Measurements from ENCODE around the gene GRPEL1. TPM values are rescaled to one million over a fixed set of nuclear protein-coding genes. Genes with fewer than 3 reads are reported as not detected.

Gene GRPEL1
- total RNA-seq, 2 experiments from 2014 or later: 27.4 to 43.7 TPM

GRCh38 chr4:7052313-7052712, 15.6 kb downstream of the GRPEL1 start:
- BruUV-seq (replicated peaks): no TSS peak
- Histone ChIP-seq H3K36me3 (ENCODE audit: insufficient read depth, low read length) (peaks cover 29% of the 10 kb centered on the region; the same call in 1 of the 2 replicates), H3K4me3 (ENCODE audit: low read depth, low read length, poor library complexity, severe bottlenecking) (no peak overlapping the region), H3K27ac (ENCODE audit: low read depth, low read length, poor library complexity, severe bottlenecking) (no peak overlapping the region), H3K9me2 (ENCODE audit: insufficient read depth, low read length) (no peaks in the 10 kb centered on the region), H3K9me3 (ENCODE audit: low read length) (no peaks in the 10 kb centered on the region), H2AFZ (ENCODE audit: low read length) (no peak overlapping the region), H3K4me2 (ENCODE audit: low read length) (no peak overlapping the region), H3K4me1 (ENCODE audit: insufficient read depth, low read length, poor library complexity, severe bottlenecking) (no peaks in the 10 kb centered on the region), H4K20me1 (ENCODE audit: insufficient read depth, low read length) (no peaks in the 10 kb centered on the region), H3K79me2 (ENCODE audit: insufficient read depth, low read depth, low read length) (no peaks in the 10 kb centered on the region; the same call in 1 of the 2 replicates)
- ChIA-PET POLR2A (no interaction called here), CTCF (ENCODE audit: unreplicated experiment) (no interaction called here)
- no peak for DNase-seq (ENCODE audit: low spot score)
- intact Hi-C loops (cut with micrococcal nuclease; ENCODE audit: unreplicated experiment): no loop called here
- no peak for TF ChIP-seq EZH2phosphoT487 (IDR thresholded peaks at IDR 0.05; ENCODE audit: borderline replicate concordance, low read depth, low read length)
- TF ChIP-seq, protein P1, sequence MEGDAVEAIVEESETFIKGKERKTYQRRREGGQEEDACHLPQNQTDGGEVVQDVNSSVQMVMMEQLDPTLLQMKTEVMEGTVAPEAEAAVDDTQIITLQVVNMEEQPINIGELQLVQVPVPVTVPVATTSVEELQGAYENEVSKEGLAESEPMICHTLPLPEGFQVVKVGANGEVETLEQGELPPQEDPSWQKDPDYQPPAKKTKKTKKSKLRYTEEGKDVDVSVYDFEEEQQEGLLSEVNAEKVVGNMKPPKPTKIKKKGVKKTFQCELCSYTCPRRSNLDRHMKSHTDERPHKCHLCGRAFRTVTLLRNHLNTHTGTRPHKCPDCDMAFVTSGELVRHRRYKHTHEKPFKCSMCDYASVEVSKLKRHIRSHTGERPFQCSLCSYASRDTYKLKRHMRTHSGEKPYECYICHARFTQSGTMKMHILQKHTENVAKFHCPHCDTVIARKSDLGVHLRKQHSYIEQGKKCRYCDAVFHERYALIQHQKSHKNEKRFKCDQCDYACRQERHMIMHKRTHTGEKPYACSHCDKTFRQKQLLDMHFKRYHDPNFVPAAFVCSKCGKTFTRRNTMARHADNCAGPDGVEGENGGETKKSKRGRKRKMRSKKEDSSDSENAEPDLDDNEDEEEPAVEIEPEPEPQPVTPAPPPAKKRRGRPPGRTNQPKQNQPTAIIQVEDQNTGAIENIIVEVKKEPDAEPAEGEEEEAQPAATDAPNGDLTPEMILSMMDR (conservative IDR thresholded peaks at IDR 0.05; ENCODE audit: low read length): no peak

DNA sequence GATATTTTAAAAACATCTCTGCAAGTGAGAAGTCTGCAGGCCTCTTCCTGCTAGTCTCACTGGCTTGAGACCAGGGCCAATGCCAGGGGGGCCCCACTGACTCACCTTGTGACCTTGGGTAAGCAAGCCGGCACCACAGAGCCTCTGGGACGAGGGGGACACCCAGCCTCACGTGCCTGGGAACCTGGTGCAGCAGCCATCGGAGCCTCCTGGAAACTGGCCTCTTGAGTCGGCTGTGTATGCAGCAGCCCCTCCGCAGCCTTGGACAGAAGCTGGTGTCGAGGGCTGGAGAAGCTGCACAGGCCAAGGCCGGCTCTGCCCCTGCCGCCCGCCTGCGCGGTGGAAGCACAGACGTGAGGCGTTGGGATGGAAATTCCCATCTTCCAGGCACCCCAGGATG, 16.0 kb downstream of the GRPEL1 start:
- Histone ChIP-seq H3K79me2 (ENCODE audit: insufficient read depth, low read depth, low read length) (peaks cover 4% of the 10 kb centered on the region; the same call in 1 of the 2 replicates), H3K4me1 (ENCODE audit: insufficient read depth, low read length, poor library complexity, severe bottlenecking) (peaks cover 1% of the 10 kb centered on the region), H3K27ac (ENCODE audit: low read depth, low read length, poor library complexity, severe bottlenecking) (no peak overlapping the region), H3K4me2 (ENCODE audit: low read length) (no peak overlapping the region), H2AFZ (ENCODE audit: low read length) (no peak overlapping the region), H3K4me3 (ENCODE audit: low read depth, low read length, poor library complexity, severe bottlenecking) (no peak overlapping the region), H4K20me1 (ENCODE audit: insufficient read depth, low read length) (no peaks in the 10 kb centered on the region), H3K9me2 (ENCODE audit: insufficient read depth, low read length) (no peaks in the 10 kb centered on the region), H3K9me3 (ENCODE audit: low read length) (no peaks in the 10 kb centered on the region), H3K36me3 (ENCODE audit: insufficient read depth, low read length) (peaks cover 25% of the 10 kb centered on the region; the same call in 1 of the 2 replicates)
- TF ChIP-seq EZH2phosphoT487 (IDR thresholded peaks at IDR 0.05; ENCODE audit: borderline replicate concordance, low read depth, low read length): no peak
- TF ChIP-seq, protein P1 (conservative IDR thresholded peaks at IDR 0.05; ENCODE audit: low read length): no peak
- intact Hi-C loops (cut with micrococcal nuclease; ENCODE audit: unreplicated experiment): no loop called here
- ChIA-PET CTCF (ENCODE audit: unreplicated experiment) (no interaction called here), POLR2A (interaction anchor here (0.6 kb wide), 1 partner anchor 38 kb away, joined by 3 read pairs; no protein-coding TSS in a partner anchor)
- no peak for DNase-seq (ENCODE audit: low spot score)
- BruUV-seq (replicated peaks): no TSS peak

DNA sequence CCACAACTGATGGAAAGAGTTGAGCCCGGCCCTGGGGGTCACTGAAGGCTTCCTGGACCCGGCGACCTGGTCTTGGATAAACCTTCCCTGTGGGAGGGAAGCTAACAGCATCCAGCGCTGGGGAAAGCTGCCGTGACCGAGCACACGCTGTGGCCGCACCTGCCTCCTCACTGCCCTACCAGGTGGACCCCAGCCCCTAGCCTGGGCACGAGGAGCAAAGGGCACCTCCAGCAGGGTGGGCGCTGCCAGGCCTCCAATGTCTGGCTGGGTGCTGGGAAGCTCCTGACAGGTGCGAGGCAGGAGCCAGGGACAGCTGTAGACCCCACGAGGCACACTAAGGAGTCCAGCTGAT, 16.7 kb downstream of the GRPEL1 start:
- no peaks in the 10 kb centered on the region for H3K9me2 ChIP-seq (ENCODE audit: insufficient read depth, low read length)
- CTCF ChIA-PET (ENCODE audit: unreplicated experiment): no interaction called here
- BruUV-seq (replicated peaks): no TSS peak
- peaks cover 6% of the 10 kb centered on the region; the same call in 1 of the 2 replicates for H3K79me2 ChIP-seq (ENCODE audit: insufficient read depth, low read depth, low read length)
- H3K36me3 ChIP-seq (ENCODE audit: insufficient read depth, low read length): peaks cover 18% of the 10 kb centered on the region; the same call in 1 of the 2 replicates
- DNase-seq (ENCODE audit: low spot score): no peak
- no peak for TF ChIP-seq EZH2phosphoT487 (IDR thresholded peaks at IDR 0.05; ENCODE audit: borderline replicate concordance, low read depth, low read length)
- TF ChIP-seq, protein P1 (conservative IDR thresholded peaks at IDR 0.05; ENCODE audit: low read length): no peak
- intact Hi-C loops (cut with micrococcal nuclease; ENCODE audit: unreplicated experiment): no loop called here
- H3K4me2 ChIP-seq (ENCODE audit: low read length): no peak overlapping the region
- H3K4me3 ChIP-seq (ENCODE audit: low read depth, low read length, poor library complexity, severe bottlenecking): no peak overlapping the region
- POLR2A ChIA-PET: no interaction called here
- peaks cover 9% of the 10 kb centered on the region for H3K4me1 ChIP-seq (ENCODE audit: insufficient read depth, low read length, poor library complexity, severe bottlenecking)
- H4K20me1 ChIP-seq (ENCODE audit: insufficient read depth, low read length): peaks cover 4% of the 10 kb centered on the region; the same call in 1 of the 2 replicates
- H3K27ac ChIP-seq (ENCODE audit: low read depth, low read length, poor library complexity, severe bottlenecking): no peak overlapping the region
- H2AFZ ChIP-seq (ENCODE audit: low read length): no peak overlapping the region
- H3K9me3 ChIP-seq (ENCODE audit: low read length): no peaks in the 10 kb centered on the region

All from OCI-LY7 (cell line).